HuH-7.5 (cell line): Measurements from ENCODE around the gene NPY4R.
"Not testable (repeated sequence)": the region's sequence is repeated elsewhere in the genome, so short reads cannot be mapped to it uniquely, and the experiment has no call there.

ENCODE experiments used
- DNase-seq: peaks from one replicate; pipeline ENCODE4 v3.0.0; 2011; ENCODE audit warnings: low spot score

Gene NPY4R

GRCh38 chr10:46465765-46466164 lies at the start of gene NPY4R:
Gene NPY4R (minus strand): TSS chr10:46465958. CDS start chr10:46462635, 3,323 bp downstream.
- DNase-seq, result not testable (repeated sequence)

GRCh38 chr10:46515366-46515765 lies 49.6 kb upstream of the NPY4R start:
- no peak for DNase-seq

GRCh38 chr10:46514899-46515298 lies 49.1 kb upstream of the NPY4R start:
- DNase-seq, result no peak

- no peak for DNase-seq
Observed at GRCh38 chr10:46514431-46514861, 48.7 kb upstream of the NPY4R start.

GRCh38 chr10:46513333-46513732 lies 47.6 kb upstream of the NPY4R start:
- DNase-seq, result not testable (repeated sequence)

GRCh38 chr10:46512725-46513124 lies 47.0 kb upstream of the NPY4R start:
- not testable (repeated sequence) for DNase-seq

- not testable (repeated sequence) for DNase-seq
Observed at GRCh38 chr10:46512002-46512401, 46.2 kb upstream of the NPY4R start.

GRCh38 chr10:46499990-46500389 lies 34.2 kb upstream of the NPY4R start:
- not testable (repeated sequence) for DNase-seq

- DNase-seq, result not testable (repeated sequence)
Observed at GRCh38 chr10:46498985-46499703, 33.4 kb upstream of the NPY4R start.

- DNase-seq, result not testable (repeated sequence)
Observed at GRCh38 chr10:46497878-46498277, 32.1 kb upstream of the NPY4R start.

- DNase-seq, result not testable (repeated sequence)
Observed at GRCh38 chr10:46497401-46497800, 31.6 kb upstream of the NPY4R start.

- DNase-seq, result not testable (repeated sequence)
Observed at GRCh38 chr10:46491364-46492114, 25.8 kb upstream of the NPY4R start.

GRCh38 chr10:46490285-46490684 lies 24.5 kb upstream of the NPY4R start:
- not testable (repeated sequence) for DNase-seq

GRCh38 chr10:46486459-46486858 lies 20.7 kb upstream of the NPY4R start:
- not testable (repeated sequence) for DNase-seq

GRCh38 chr10:46474746-46475320 lies 9.1 kb upstream of the NPY4R start:
- not testable (repeated sequence) for DNase-seq

- DNase-seq, result not testable (repeated sequence)
Observed at GRCh38 chr10:46473758-46474157, 8.0 kb upstream of the NPY4R start.

GRCh38 chr10:46470134-46470533 lies 4.4 kb upstream of the NPY4R start:
- not testable (repeated sequence) for DNase-seq

- DNase-seq, result not testable (repeated sequence)
Observed at GRCh38 chr10:46468119-46468809, 2.5 kb upstream of the NPY4R start.

GRCh38 chr10:46463608-46464007 lies 2.1 kb downstream of the NPY4R start:
- not testable (repeated sequence) for DNase-seq

GRCh38 chr10:46462276-46462675 lies 3.5 kb downstream of the NPY4R start:
- not testable (repeated sequence) for DNase-seq

- DNase-seq, result not testable (repeated sequence)
Observed at GRCh38 chr10:46459579-46459978, 6.2 kb downstream of the NPY4R start.

GRCh38 chr10:46457071-46457470 lies 8.7 kb downstream of the NPY4R start:
- not testable (repeated sequence) for DNase-seq
